ENCODE results near the gene TENM4.

The TENM4 gene

GRCh38 chr11:79212741-79213190 lies 228.1 kb downstream of the TENM4 start:
- no peaks in the 10 kb centered on the region for H3K36me3 ChIP-seq (ENCODE audit: insufficient read depth, low read length)

GRCh38 chr11:79209540-79210266 lies 231.1 kb downstream of the TENM4 start:
- H2AFZ ChIP-seq (ENCODE audit: low read length, unreplicated experiment), result no peak overlapping the region
- H3K27me3 ChIP-seq (ENCODE audit: insufficient read depth, low read length), result no peaks in the 10 kb centered on the region
- H3K4me3 ChIP-seq (ENCODE audit: low read depth, low read length), result no peak overlapping the region
- no peak overlapping the region for H3K27ac ChIP-seq (ENCODE audit: low read depth, low read length)
- H3K4me1 ChIP-seq (ENCODE audit: control insufficient read depth, insufficient read depth, low read length, unreplicated experiment), result no peaks in the 10 kb centered on the region
- H3K79me2 ChIP-seq (ENCODE audit: control insufficient read depth, insufficient read depth, low read length, unreplicated experiment), result no peaks in the 10 kb centered on the region
- H3K36me3 ChIP-seq (ENCODE audit: insufficient read depth, low read length), result no peaks in the 10 kb centered on the region

More at GRCh38 chr11:79212741-79213190, 228.1 kb downstream of the TENM4 start:
- Histone ChIP-seq H3K4me3 (ENCODE audit: low read depth, low read length) (no peak overlapping the region), H3K27ac (ENCODE audit: low read depth, low read length) (no peak overlapping the region), H2AFZ (ENCODE audit: low read length, unreplicated experiment) (no peak overlapping the region), H3K27me3 (ENCODE audit: insufficient read depth, low read length) (no peaks in the 10 kb centered on the region), H3K4me1 (ENCODE audit: control insufficient read depth, insufficient read depth, low read length, unreplicated experiment) (no peaks in the 10 kb centered on the region), H3K79me2 (ENCODE audit: control insufficient read depth, insufficient read depth, low read length, unreplicated experiment) (no peaks in the 10 kb centered on the region)

GRCh38 chr11:79208126-79208525 lies 232.7 kb downstream of the TENM4 start:
- no peaks in the 10 kb centered on the region for H3K4me1 ChIP-seq (ENCODE audit: control insufficient read depth, insufficient read depth, low read length, unreplicated experiment)

GRCh38 chr11:79206951-79207350 lies 233.9 kb downstream of the TENM4 start:
- Histone ChIP-seq H3K27ac (ENCODE audit: low read depth, low read length) (no peak overlapping the region), H3K4me1 (ENCODE audit: control insufficient read depth, insufficient read depth, low read length, unreplicated experiment) (no peaks in the 10 kb centered on the region), H3K27me3 (ENCODE audit: insufficient read depth, low read length) (no peaks in the 10 kb centered on the region)

More at GRCh38 chr11:79208126-79208525, 232.7 kb downstream of the TENM4 start:
- Histone ChIP-seq H3K27me3 (ENCODE audit: insufficient read depth, low read length) (no peaks in the 10 kb centered on the region), H3K27ac (ENCODE audit: low read depth, low read length) (no peak overlapping the region), H3K79me2 (ENCODE audit: control insufficient read depth, insufficient read depth, low read length, unreplicated experiment) (no peaks in the 10 kb centered on the region), H3K36me3 (ENCODE audit: insufficient read depth, low read length) (no peaks in the 10 kb centered on the region), H2AFZ (ENCODE audit: low read length, unreplicated experiment) (no peak overlapping the region), H3K4me3 (ENCODE audit: low read depth, low read length) (no peak overlapping the region)

GRCh38 chr11:79205786-79206185 lies 235.0 kb downstream of the TENM4 start:
- Histone ChIP-seq H3K27me3 (ENCODE audit: insufficient read depth, low read length) (no peaks in the 10 kb centered on the region), H3K79me2 (ENCODE audit: control insufficient read depth, insufficient read depth, low read length, unreplicated experiment) (no peaks in the 10 kb centered on the region), H2AFZ (ENCODE audit: low read length, unreplicated experiment) (no peak overlapping the region), H3K4me1 (ENCODE audit: control insufficient read depth, insufficient read depth, low read length, unreplicated experiment) (no peaks in the 10 kb centered on the region), H3K27ac (ENCODE audit: low read depth, low read length) (no peak overlapping the region), H3K36me3 (ENCODE audit: insufficient read depth, low read length) (no peaks in the 10 kb centered on the region), H3K4me3 (ENCODE audit: low read depth, low read length) (no peak overlapping the region)

More at GRCh38 chr11:79206951-79207350, 233.9 kb downstream of the TENM4 start:
- H3K36me3 ChIP-seq (ENCODE audit: insufficient read depth, low read length), result no peaks in the 10 kb centered on the region
- H3K79me2 ChIP-seq (ENCODE audit: control insufficient read depth, insufficient read depth, low read length, unreplicated experiment), result no peaks in the 10 kb centered on the region
- H3K4me3 ChIP-seq (ENCODE audit: low read depth, low read length), result no peak overlapping the region
- H2AFZ ChIP-seq (ENCODE audit: low read length, unreplicated experiment), result no peak overlapping the region

GRCh38 chr11:79201677-79202347 lies 239.0 kb downstream of the TENM4 start:
- no peak overlapping the region for H3K4me3 ChIP-seq (ENCODE audit: low read depth, low read length)
- H2AFZ ChIP-seq (ENCODE audit: low read length, unreplicated experiment), result no peak overlapping the region
- no peak overlapping the region for H3K27ac ChIP-seq (ENCODE audit: low read depth, low read length)
- no peaks in the 10 kb centered on the region for H3K4me1 ChIP-seq (ENCODE audit: control insufficient read depth, insufficient read depth, low read length, unreplicated experiment)
- H3K79me2 ChIP-seq (ENCODE audit: control insufficient read depth, insufficient read depth, low read length, unreplicated experiment), result no peaks in the 10 kb centered on the region
- H3K36me3 ChIP-seq (ENCODE audit: insufficient read depth, low read length), result no peaks in the 10 kb centered on the region
- no peaks in the 10 kb centered on the region for H3K27me3 ChIP-seq (ENCODE audit: insufficient read depth, low read length)

GRCh38 chr11:79200398-79201070 lies 240.3 kb downstream of the TENM4 start:
- Histone ChIP-seq H3K36me3 (ENCODE audit: insufficient read depth, low read length) (no peaks in the 10 kb centered on the region), H3K79me2 (ENCODE audit: control insufficient read depth, insufficient read depth, low read length, unreplicated experiment) (no peaks in the 10 kb centered on the region), H3K4me1 (ENCODE audit: control insufficient read depth, insufficient read depth, low read length, unreplicated experiment) (no peaks in the 10 kb centered on the region), H3K4me3 (ENCODE audit: low read depth, low read length) (no peak overlapping the region), H2AFZ (ENCODE audit: low read length, unreplicated experiment) (no peak overlapping the region), H3K27me3 (ENCODE audit: insufficient read depth, low read length) (no peaks in the 10 kb centered on the region), H3K27ac (ENCODE audit: low read depth, low read length) (no peak overlapping the region)

- Histone ChIP-seq H2AFZ (ENCODE audit: low read length, unreplicated experiment) (no peak overlapping the region), H3K36me3 (ENCODE audit: insufficient read depth, low read length) (no peaks in the 10 kb centered on the region), H3K27ac (ENCODE audit: low read depth, low read length) (no peak overlapping the region), H3K27me3 (ENCODE audit: insufficient read depth, low read length) (no peaks in the 10 kb centered on the region), H3K4me1 (ENCODE audit: control insufficient read depth, insufficient read depth, low read length, unreplicated experiment) (no peaks in the 10 kb centered on the region), H3K4me3 (ENCODE audit: low read depth, low read length) (no peak overlapping the region), H3K79me2 (ENCODE audit: control insufficient read depth, insufficient read depth, low read length, unreplicated experiment) (no peaks in the 10 kb centered on the region)
Observed at GRCh38 chr11:79199729-79200354, 241.0 kb downstream of the TENM4 start.

GRCh38 chr11:79198898-79199250 lies 242.0 kb downstream of the TENM4 start:
- Histone ChIP-seq H3K27ac (ENCODE audit: low read depth, low read length) (no peak overlapping the region), H3K36me3 (ENCODE audit: insufficient read depth, low read length) (no peaks in the 10 kb centered on the region), H2AFZ (ENCODE audit: low read length, unreplicated experiment) (no peak overlapping the region), H3K79me2 (ENCODE audit: control insufficient read depth, insufficient read depth, low read length, unreplicated experiment) (no peaks in the 10 kb centered on the region), H3K27me3 (ENCODE audit: insufficient read depth, low read length) (no peaks in the 10 kb centered on the region), H3K4me3 (ENCODE audit: low read depth, low read length) (no peak overlapping the region), H3K4me1 (ENCODE audit: control insufficient read depth, insufficient read depth, low read length, unreplicated experiment) (no peaks in the 10 kb centered on the region)

- no peaks in the 10 kb centered on the region for H3K79me2 ChIP-seq (ENCODE audit: control insufficient read depth, insufficient read depth, low read length, unreplicated experiment)
- no peaks in the 10 kb centered on the region for H3K36me3 ChIP-seq (ENCODE audit: insufficient read depth, low read length)
- no peaks in the 10 kb centered on the region for H3K27me3 ChIP-seq (ENCODE audit: insufficient read depth, low read length)
- H2AFZ ChIP-seq (ENCODE audit: low read length, unreplicated experiment), result no peak overlapping the region
- no peaks in the 10 kb centered on the region for H3K4me1 ChIP-seq (ENCODE audit: control insufficient read depth, insufficient read depth, low read length, unreplicated experiment)
- H3K4me3 ChIP-seq (ENCODE audit: low read depth, low read length), result no peak overlapping the region
- H3K27ac ChIP-seq (ENCODE audit: low read depth, low read length), result no peak overlapping the region
Observed at GRCh38 chr11:79198203-79198897, 242.5 kb downstream of the TENM4 start.
